Hematopoietic multipotent progenitor cell treated with erythropoietin and hydrocortisone succinate and interleukin-3 and kit ligand, for 17 days (in vitro differentiated cells): ENCODE results near the gene MAN2B2.

Source experiments
- DNase-seq: peaks from one replicate; pipeline ENCODE4 v3.0.0-alpha.2; 2015; ENCODE audit warnings: low spot score

Gene MAN2B2

DNA sequence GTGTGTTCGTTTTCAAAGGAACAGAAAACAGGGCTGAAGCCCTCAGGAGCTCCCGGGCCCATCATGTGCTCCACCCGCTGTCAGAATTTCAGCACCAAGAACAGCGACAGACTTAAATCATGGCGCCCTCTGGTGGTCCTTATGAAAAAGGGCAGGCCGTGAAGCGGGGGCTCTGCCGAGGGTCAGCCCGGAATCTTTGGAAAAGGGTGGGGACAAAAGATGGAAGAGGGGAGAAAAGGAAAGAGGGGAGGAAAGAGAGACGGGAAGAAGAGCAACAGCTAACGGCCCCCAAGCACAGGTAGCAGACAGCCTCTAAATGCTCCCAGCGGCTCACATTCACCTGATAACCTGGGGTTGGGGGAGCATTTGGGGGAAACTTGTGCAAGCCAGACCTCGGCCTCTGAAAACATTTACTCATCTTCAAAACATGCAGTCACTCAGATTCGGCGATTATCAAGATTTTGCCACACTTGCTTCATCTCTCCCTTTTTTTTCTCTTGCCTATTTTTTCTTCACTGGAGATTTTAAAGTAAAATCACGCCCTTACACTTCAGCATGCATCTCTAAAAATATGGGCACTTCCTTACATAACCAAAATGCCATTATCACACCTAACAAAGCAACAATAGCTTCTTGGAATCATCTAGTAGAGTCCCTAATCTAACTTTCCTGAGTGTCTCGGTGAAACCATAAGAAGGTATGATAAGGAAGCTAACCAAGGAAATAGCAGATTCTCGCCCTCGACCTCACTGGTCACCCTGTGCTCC lies 28.1 kb upstream of the MAN2B2 start:
- peak; percentile 64 for DNase-seq

DNA sequence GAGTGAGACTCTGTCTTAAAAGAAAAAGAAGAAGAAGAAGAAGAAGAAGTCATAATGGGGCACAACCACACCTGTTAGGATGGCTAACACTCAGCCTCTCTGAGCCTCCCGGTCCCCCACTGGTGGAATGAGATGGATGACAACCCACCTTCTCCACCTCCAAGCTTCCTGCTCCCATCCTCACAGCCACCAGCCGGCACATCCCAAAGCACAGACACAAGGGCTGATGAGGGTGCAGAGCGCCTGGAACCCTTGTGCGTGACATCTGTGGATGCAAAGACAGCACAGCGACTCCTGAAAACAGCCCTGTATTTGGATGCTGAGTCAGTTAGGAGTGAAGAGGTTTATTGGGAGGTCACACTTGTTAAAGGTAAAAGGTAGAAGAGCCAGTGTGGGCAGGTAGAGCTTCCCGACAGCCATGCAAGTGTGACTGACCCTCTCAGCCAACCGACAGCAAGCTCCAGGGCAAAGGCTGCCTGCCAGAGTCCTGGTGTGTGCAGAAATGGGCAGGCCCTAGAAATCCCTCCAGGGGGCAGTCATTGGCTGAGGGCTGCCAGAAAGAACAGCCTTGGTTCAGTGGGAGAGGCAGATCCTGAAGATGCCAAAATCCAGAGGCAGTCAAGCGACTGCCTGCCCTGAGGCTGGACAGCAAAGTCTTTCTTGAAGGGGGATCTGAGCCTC lies 26.6 kb upstream of the MAN2B2 start:
- DNase-seq: peak; percentile 6

- no peak for DNase-seq
Measured at GRCh38 chr4:6548882-6549230, 26.1 kb upstream of the MAN2B2 start.

DNA sequence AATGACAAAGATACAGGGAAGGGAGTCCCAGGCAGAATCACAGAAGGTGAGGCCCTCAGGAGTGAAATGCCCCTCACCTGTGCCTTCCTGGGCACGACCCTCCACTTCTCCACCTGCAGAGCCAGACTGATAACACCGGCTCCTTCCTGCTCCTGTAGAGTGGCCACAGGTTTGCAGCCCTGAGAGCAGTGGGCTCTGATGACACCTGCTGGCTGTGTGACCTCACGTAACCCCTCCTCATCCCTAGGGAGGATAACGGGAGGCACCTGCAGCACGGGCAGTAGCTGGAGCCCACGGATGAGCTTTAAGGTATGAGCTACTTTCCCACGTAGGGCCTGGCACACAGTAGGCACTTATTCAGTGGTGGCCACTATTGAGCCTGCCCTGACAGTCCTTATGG lies 25.5 kb upstream of the MAN2B2 start:
- DNase-seq: no peak

GRCh38 chr4:6549890-6550620 lies 24.9 kb upstream of the MAN2B2 start:
- no peak for DNase-seq

- no peak for DNase-seq
Measured at GRCh38 chr4:6550821-6551220, 24.2 kb upstream of the MAN2B2 start.

DNA sequence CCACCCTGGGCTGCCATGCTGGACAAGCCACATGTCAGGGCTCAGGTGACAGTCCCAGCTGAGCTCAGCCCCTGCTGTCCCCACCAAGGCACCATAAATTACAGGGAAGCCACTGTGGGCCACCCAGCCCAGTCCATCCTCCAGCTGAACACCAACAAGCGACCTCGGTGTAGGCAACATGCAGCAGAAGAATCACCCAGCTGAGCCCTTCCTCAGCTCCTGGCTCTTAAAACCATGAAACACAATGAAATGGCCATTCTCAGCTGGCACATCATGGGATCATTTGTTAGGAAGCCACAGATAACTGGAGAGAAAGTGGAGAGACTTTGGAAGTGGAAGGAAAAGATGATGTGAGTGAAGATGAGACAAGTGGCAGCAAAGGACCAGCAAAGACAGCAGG lies 23.3 kb upstream of the MAN2B2 start:
- DNase-seq: no peak

GRCh38 chr4:6555519-6555918 lies 19.5 kb upstream of the MAN2B2 start:
- no peak for DNase-seq

- DNase-seq: no peak
Measured at GRCh38 chr4:6556263-6556662, 18.7 kb upstream of the MAN2B2 start.

GRCh38 chr4:6557185-6557584 lies 17.8 kb upstream of the MAN2B2 start:
- DNase-seq: no peak

GRCh38 chr4:6557856-6558255 lies 17.1 kb upstream of the MAN2B2 start:
- no peak for DNase-seq

DNA sequence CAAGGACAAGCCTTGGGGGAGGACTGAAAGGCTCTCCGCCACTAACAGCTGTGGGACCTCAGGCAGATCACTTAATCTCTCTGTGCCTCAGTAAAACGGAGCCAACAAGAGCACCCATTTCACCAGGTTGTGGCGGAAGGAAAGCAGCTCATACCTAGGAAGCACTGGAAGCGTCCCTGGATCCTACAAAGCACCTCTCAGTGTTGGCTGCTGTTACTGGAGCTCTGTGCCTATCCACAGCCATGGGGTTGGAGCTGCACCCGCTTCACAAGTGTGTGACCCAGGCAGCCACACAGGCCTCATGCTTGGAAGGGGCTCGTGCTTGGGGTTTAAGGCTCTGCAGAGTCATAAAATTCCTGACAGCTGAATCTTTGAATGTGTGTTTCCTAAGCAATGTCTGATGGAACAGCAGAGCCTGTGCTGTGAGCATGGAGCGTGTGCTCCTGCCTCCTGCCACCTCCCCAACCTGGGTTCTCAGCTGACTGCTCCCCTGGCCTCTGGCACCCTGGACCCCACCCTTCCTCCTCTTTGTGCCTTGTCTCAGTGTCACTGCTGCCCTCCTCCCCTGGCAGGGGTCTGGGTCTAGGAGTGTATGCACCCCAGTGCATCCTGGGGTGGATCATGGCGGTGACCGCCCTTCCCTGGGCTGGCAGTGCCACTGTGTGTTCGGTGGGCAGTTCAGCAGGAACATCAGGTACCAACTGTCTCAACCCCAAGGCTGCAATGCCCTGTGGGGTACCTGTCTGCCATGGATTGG lies 14.4 kb upstream of the MAN2B2 start:
- DNase-seq: no peak

GRCh38 chr4:6561173-6561516 lies 13.8 kb upstream of the MAN2B2 start:
- no peak for DNase-seq

- DNase-seq: no peak
Measured at GRCh38 chr4:6561706-6562371, 13.2 kb upstream of the MAN2B2 start.

DNA sequence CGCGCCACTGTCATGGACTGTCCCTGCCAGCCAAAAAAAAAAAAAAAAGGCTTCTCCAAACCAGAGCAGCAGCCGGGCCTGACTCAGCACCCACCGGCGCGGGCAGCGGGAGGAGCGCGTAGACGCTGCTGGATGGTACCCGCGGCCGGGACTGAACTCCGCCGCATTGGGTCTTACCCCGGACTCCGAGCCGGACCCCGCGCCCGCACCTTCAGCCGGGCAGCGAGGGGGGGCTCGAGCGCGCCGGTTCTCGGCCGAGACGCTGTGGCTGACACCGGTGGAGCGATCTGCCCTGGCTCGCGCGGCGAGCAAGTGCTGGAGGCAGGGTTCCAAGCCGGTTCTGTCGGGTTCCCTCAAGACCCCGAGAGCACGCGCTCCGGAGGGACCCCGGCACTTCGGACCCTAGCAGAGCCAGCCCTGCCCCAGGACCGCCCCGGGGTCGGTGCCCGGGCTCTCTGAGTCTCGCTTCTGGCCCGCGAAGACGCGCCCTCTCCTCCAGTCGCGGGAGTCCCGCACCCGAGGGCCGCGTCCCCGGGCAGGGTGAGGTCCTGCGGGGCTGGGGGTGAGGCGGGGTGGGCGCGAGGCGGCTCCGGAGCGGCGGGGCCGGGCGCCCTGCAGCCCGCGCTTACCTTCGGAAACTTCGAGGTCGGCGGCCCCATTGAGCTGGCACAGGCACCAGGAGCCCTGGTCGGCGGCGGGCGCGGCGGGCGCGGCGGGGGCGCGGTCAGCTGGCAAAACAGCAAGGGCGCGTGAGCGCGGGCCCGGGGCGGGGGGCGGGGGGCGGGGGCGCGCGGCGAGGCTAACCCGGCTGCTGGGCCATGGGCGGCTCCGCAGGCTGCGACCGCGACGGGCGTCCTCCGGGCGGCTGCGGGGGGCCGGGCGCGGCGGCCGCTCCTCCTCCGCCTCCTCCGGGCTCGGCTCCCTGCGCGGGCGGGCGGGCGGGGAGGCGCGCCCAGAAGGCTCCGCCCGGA lies 11.8 kb upstream of the MAN2B2 start:
- DNase-seq: no peak

DNA sequence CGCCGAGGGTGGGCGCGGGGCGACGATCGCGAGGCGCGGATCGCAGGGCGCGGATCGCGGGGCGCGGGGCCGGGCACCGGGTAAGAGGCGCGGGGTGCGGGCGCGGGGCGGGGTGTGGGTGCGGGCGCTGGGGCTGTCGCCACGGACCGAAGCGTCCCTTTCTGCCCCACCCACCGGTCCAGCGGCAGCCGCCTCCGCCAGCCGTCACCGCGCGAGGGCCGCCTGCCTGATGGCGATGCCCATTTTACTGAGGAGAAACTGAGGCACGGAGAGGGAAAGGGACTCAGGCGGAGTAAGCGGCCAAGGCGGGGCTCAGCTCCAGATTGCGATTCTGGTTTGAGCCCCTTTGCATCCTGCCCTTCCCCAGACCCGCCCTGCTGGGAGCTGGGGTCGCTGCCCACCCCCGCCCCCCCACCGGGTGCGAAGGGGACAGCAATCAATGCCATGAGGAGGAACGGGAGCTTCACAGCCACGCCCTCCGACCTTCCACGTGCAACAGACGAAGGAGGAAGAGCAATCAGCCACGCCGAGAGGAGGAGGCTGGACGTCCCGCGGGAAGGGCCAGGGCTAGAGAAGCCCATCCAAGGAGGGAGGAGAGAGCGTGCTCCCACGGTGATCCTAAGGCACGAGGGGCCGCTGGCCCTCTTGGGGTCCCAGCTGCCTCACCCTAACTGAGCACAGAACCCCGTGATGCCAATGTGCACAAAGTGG lies 10.9 kb upstream of the MAN2B2 start:
- DNase-seq: no peak

- no peak for DNase-seq
Measured at GRCh38 chr4:6565691-6566390, 9.1 kb upstream of the MAN2B2 start.

DNA sequence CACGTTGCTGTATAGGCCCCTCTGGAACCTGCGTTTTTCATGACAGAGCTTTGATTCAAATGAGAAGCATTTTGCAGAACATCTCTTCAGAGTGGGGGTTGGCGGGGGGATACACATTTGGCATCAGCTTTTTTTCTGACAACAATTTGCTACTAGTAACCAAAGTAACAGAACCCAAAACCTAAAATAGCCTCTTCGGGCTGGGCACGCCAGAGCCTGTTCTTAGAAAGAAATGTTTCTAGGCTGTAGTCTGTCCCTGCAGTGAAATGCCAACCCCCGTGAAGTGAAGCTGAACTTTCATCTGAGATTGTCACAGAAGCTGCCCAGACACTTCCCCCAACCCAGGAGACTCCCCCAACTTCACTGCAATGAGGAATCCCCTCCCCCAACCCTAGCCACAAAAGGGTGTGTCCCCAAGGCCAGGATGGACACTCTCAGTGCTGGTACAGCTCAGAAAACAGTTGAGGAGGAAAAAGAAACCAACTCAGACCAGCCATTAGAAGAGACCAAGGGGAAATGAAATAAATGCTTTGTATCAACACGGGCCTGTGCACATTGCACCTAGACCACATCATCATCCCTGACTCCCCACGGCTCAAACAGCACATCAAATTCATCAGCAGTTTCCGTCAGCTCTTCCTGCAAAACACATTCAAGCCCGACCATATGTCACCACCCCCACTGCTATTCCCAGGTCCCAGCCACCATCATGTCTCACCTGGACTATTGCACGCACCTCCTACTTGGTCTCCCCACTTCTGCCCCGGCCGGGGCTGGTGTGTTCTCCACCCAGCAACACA lies 8.4 kb upstream of the MAN2B2 start:
- no peak for DNase-seq

DNA sequence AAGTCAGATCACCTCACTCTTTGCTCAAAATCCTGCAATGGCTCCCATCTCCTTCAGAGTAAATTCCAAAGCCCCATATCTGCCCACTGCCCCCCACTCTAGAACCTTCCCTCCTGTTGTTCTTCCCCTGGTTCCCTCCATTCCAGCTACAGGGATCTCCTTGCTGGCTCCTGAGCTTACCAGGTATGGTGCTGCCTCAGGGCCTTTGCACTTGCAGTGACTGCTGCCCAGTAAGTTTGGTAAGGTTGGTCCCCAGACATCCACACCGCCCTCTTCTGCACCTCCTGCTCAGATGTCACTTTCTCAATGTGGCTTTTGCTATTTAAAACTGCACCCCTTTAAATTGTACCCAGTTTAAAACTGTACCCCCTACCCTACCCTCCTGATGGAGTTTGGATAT lies 7.8 kb upstream of the MAN2B2 start:
- no peak for DNase-seq
